ENCODE results near the gene PPP1R12C. TPM values are rescaled to one million over a fixed set of nuclear protein-coding genes. Genes with fewer than 3 reads are reported as not detected.

PPP1R12C gene
- total RNA-seq, 4 donors from 2014 or later = 101 to 350 (median 154) TPM

DNA sequence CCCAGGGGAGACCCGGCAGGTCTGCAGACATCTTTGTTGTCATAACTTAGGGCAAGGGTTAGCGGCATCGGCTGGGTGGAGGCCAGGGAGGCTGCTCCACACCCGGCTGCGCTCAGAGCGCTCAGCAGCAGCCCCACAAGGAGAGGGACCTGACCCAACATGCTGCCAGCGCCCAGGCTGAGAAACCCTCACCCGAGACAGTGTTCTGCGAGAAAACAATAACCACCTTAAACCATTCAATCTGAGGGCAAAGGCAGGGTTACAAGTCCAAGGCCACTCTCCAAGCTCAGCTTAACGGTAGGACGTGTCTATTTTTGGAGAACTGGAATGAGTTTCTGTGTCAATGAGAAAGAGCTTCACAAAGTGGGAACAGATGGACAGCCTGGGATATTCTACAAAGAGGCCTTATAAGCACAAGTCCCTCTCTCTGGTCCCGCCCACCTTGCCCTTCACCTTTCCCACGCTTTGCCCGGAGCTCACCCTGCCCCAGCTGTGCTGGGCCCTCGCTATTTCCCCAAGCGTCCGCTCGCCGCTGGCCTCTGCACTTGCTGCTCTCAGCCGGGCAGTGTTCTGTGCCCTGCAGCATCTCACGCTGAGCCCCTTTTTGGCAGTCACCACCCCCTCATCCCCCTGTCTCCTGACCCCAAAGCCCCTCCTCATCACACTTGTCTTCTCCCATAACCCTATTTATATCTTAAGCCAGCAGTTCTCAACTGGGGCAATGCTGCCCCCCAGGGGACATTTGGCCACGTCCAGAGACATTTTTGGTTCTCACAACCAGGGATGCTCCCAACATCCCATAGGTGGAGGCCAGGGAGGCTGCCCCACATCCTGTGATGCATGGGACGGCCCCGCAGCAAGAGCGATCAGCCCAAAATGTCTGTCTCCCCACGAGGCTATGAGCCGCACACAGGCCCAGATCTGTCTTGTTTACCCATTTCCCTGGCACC is 17.6 kb downstream of the PPP1R12C start:
- WGBS, 2 donors (ENCODE audit: low coverage in 1 of 2) = 84 to 96% methylated on average over 5 to 27 of the region's 27 CpGs

DNA sequence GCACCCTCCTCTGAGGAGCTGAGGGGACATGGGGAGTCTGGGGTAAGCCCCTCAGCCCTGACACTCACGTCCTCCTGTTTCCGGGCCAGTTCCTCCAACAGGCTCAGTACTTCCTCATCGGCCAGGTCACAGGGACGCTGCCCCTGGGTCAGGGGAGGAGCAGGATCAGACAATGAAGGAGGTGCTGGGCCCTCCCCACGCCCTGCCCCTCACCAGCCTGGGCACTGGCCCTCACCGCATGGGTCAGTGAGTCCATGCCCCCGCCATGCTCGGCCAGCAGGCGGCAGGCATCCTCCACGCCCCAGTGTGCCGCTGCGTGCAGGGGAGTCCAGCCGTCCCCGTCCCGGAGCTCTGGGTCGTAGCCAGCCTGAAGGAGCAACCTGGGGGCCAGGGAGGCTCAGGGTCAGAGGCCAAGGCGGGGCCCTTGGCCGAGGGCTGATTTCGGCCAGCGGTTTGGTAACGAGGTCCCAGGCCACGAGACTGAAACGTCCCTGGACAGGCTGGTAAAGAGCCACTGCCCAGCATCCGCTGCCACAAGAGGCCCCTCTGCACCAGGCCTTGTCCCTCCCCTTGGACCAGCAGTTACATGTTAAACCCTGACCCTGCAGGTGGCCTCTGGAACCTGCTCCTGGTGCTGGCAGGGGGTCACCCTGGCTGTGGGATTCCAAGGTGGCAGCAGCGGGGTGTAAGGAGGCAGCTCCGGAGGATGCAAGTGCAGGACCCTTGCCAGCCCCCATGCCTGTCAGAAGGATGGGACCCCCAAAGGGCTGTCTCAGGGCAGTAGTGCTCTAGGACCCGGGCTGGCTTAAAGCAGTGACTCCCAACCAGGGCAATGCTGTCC is 18.5 kb downstream of the PPP1R12C start:
- in situ Hi-C loops (cut with MboI; ENCODE audit: low pct_ligation_motif_present in 1 of 4, low pct_unique_long_range_greater_than_20kb in 1 of 4, low sequenced_read_pairs in 3 of 4) = no loop called here
- H3K36me3 ChIP-seq = peaks cover 0 to 29% (median 14%) of the 10 kb centered on the region in 4 donors
- H3K27me3 ChIP-seq = no peaks in the 10 kb centered on the region
- H3K9me3 ChIP-seq = no peaks in the 10 kb centered on the region
- no peak overlapping the region for H3K4me3 ChIP-seq
- 90% methylated on average over 22 of the region's 27 CpGs; no CpG with 5 or more reads in 1 of the 2 donors for WGBS, 2 donors (ENCODE audit: low coverage in 1 of 2)
- DNase-seq = no peak
- H3K4me1 ChIP-seq = no peaks in the 10 kb centered on the region
- no peak overlapping the region for H3K27ac ChIP-seq
- intact Hi-C loops (cut with DNase I; ENCODE audit: low total_unique reads) = no loop called here
- TF ChIP-seq POLR2A (IDR thresholded peaks at IDR 0.05) (no peak), EP300 (IDR thresholded peaks at IDR 0.05; ENCODE audit: low read depth) (no peak), POLR2AphosphoS5 (IDR thresholded peaks at IDR 0.05) (no peak), CTCF (IDR thresholded peaks at IDR 0.05) (no peak)

More for the DNA sequence above, 17.6 kb downstream of the PPP1R12C start:
- Histone ChIP-seq H3K4me1 (no peaks in the 10 kb centered on the region), H3K9me3 (no peaks in the 10 kb centered on the region), H3K4me3 (no peak overlapping the region), H3K36me3 (peaks cover 0 to 22% (median 11%) of the 10 kb centered on the region in 4 donors), H3K27me3 (no peaks in the 10 kb centered on the region), H3K27ac (no peak overlapping the region)
- no peak for DNase-seq
- TF ChIP-seq POLR2AphosphoS5 (IDR thresholded peaks at IDR 0.05) (no peak), CTCF (IDR thresholded peaks at IDR 0.05) (no peak)
- in situ Hi-C loops (cut with MboI; ENCODE audit: low pct_ligation_motif_present in 1 of 4, low pct_unique_long_range_greater_than_20kb in 1 of 4, low sequenced_read_pairs in 3 of 4) (no loop called here), intact Hi-C loops (cut with DNase I; ENCODE audit: low total_unique reads) (no loop called here)

DNA sequence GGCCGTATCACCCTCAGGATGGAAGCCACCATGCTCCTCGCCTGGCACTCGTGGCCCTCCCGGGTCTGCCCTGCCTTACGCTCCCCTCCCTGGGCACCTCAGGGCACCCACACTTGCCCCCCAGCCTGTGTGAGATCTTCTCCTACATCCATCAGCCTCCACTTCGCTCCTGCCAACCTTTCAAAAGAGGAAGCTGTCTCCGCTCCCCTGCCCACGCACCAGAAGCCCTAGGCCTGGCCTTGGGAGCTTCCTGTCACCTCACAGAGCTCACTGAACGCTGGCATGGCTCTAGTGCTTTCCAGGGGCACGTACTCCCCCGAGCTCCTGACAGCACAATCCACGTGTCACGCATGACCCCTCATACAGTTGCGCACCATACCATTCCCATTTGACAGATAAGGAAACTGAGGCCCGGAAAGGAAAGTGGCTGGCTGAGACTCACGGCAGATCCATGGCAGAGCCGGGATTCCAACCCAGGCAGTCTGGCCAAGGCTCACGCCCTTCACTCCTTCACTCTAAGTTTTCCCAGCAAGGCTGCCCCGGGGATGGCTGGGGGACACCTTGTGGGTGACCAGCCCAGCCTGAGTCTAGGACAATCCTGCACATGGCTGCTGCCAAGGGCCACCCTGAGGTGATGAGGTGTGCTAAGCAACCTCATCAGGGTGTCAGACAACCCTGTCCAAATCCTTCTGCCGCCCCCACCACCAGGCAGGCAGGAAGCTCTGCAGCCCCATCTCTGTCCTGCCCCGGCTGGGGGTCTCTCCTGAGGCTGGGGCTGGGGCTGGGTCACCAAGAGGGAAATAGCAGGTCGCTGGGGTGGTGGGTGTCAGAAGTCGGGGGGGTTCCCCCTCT is 19.3 kb downstream of the PPP1R12C start:
- TF ChIP-seq POLR2AphosphoS5 (IDR thresholded peaks at IDR 0.05) (no peak), CTCF (IDR thresholded peaks at IDR 0.05) (no peak), EP300 (IDR thresholded peaks at IDR 0.05; ENCODE audit: low read depth) (no peak), POLR2A (IDR thresholded peaks at IDR 0.05) (no peak)
- Histone ChIP-seq H3K36me3 (peaks cover 0 to 27% (median 12%) of the 10 kb centered on the region in 4 donors), H3K27ac (no peak overlapping the region), H3K4me3 (no peak overlapping the region), H3K9me3 (no peaks in the 10 kb centered on the region), H3K27me3 (no peaks in the 10 kb centered on the region), H3K4me1 (no peaks in the 10 kb centered on the region)
- WGBS, 2 donors (ENCODE audit: low coverage in 1 of 2) = 92% methylated on average over 19 of the region's 23 CpGs; no CpG with 5 or more reads in 1 of the 2 donors
- intact Hi-C loops (cut with DNase I; ENCODE audit: low total_unique reads) (no loop called here), in situ Hi-C loops (cut with MboI; ENCODE audit: low pct_ligation_motif_present in 1 of 4, low pct_unique_long_range_greater_than_20kb in 1 of 4, low sequenced_read_pairs in 3 of 4) (no loop called here)
- no peak for DNase-seq

All from transverse colon (tissue), 4 donors.